SK-N-SH treated with all-trans-retinoic acid at 6 μM for 48 hours (cell line): ENCODE measurements around the gene PEAR1.

Experiments used
- ARNTL ChIP-seq: fragments of 450-650 bp; formaldehyde crosslinking; IDR thresholded peaks from 2 replicates; pipeline ENCODE4 v1.5.0; 2020; ENCODE audit warnings: low read depth, mild to moderate bottlenecking, moderate library complexity, borderline replicate concordance
- ESRRG ChIP-seq: fragments of 250-450 bp; sonication (Bioruptor Pico); IDR thresholded peaks from 2 replicates; pipeline ENCODE4 v1.6.1; 2021; ENCODE audit warnings: mild to moderate bottlenecking
- ISL1 ChIP-seq: fragments of 250-450 bp; sonication (Bioruptor Pico); IDR thresholded peaks from 2 replicates; pipeline ENCODE4 v2.1.2; 2022; ENCODE audit warnings: mild to moderate bottlenecking, moderate library complexity
- RARB ChIP-seq: fragments of 250-450 bp; sonication (Bioruptor Pico); IDR thresholded peaks from 2 replicates; pipeline ENCODE4 v1.8.0; 2021; ENCODE audit warnings: mild to moderate bottlenecking, moderate library complexity
- SNAI2 ChIP-seq: fragments of 250-450 bp; sonication (Bioruptor Pico); IDR thresholded peaks from 2 replicates; pipeline ENCODE4 v1.5.0; 2020; ENCODE audit warnings: mild to moderate bottlenecking, moderate library complexity
- ZFP3 ChIP-seq: fragments of 250-450 bp; sonication (Bioruptor Pico); IDR thresholded peaks from 2 replicates; pipeline ENCODE4 v1.5.0; 2020; ENCODE audit warnings: mild to moderate bottlenecking, moderate library complexity
- ZFP30 ChIP-seq: fragments of 450-650 bp; formaldehyde crosslinking; IDR thresholded peaks from 2 replicates; pipeline ENCODE4 v1.5.0; 2022; ENCODE audit warnings: mild to moderate bottlenecking, moderate library complexity
- ZNF565 ChIP-seq: fragments of 450-650 bp; formaldehyde crosslinking; conservative IDR thresholded peaks from 2 replicates; pipeline ENCODE4 v1.5.0; 2020; ENCODE audit warnings: low read depth, mild to moderate bottlenecking, moderate library complexity
- ZNF70 ChIP-seq: fragments of 450-650 bp; formaldehyde crosslinking; IDR thresholded peaks from 2 replicates; pipeline ENCODE4 v1.5.0; 2020; ENCODE audit warnings: mild to moderate bottlenecking, moderate library complexity
- TF ChIP-seq, protein P1 (sequence below): fragments of 250-450 bp; sonication (Bioruptor Pico); IDR thresholded peaks from 2 replicates; pipeline ENCODE4 v1.5.0; 2020; ENCODE audit warnings: mild to moderate bottlenecking, moderate library complexity
- TF ChIP-seq, protein P2 (sequence below): fragments of 250-450 bp; sonication (Bioruptor Pico); IDR thresholded peaks from 2 replicates; pipeline ENCODE4 v1.8.0; 2021; ENCODE audit warnings: low read depth, mild to moderate bottlenecking, moderate library complexity, borderline replicate concordance
- TF ChIP-seq, protein P3 (sequence below): fragments of 250-450 bp; sonication (Bioruptor Pico); IDR thresholded peaks from 2 replicates; pipeline ENCODE4 v1.8.0; 2020; ENCODE audit warnings: mild to moderate bottlenecking, moderate library complexity, borderline replicate concordance

DNA sequence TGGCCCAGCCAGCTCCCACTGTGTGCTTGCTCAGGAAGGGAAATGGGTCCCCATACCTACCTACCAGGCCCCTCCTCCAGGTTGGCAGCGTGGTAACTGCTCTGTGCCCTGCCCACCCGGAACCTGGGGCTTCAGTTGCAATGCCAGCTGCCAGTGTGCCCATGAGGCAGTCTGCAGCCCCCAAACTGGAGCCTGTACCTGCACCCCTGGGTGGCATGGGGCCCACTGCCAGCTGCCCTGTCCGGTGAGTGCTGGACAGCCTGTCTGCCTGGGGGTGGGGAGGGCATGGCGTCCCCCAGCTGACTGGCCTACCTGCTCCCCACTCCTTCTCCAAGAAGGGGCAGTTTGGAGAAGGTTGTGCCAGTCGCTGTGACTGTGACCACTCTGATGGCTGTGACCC is 16.2 kb downstream of the PEAR1 start:
- TF ChIP-seq ISL1 (CRISPR knock-in tag), result no peak
- TF ChIP-seq ZFP30 (CRISPR knock-in tag), result no peak
- TF ChIP-seq ARNTL (CRISPR knock-in tag), result no peak
- TF ChIP-seq RARB (CRISPR knock-in tag), result no peak
- TF ChIP-seq ZNF70, result no peak
- TF ChIP-seq, protein P1, sequence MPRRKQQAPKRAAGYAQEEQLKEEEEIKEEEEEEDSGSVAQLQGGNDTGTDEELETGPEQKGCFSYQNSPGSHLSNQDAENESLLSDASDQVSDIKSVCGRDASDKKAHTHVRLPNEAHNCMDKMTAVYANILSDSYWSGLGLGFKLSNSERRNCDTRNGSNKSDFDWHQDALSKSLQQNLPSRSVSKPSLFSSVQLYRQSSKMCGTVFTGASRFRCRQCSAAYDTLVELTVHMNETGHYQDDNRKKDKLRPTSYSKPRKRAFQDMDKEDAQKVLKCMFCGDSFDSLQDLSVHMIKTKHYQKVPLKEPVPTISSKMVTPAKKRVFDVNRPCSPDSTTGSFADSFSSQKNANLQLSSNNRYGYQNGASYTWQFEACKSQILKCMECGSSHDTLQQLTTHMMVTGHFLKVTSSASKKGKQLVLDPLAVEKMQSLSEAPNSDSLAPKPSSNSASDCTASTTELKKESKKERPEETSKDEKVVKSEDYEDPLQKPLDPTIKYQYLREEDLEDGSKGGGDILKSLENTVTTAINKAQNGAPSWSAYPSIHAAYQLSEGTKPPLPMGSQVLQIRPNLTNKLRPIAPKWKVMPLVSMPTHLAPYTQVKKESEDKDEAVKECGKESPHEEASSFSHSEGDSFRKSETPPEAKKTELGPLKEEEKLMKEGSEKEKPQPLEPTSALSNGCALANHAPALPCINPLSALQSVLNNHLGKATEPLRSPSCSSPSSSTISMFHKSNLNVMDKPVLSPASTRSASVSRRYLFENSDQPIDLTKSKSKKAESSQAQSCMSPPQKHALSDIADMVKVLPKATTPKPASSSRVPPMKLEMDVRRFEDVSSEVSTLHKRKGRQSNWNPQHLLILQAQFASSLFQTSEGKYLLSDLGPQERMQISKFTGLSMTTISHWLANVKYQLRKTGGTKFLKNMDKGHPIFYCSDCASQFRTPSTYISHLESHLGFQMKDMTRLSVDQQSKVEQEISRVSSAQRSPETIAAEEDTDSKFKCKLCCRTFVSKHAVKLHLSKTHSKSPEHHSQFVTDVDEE, result no peak
- no peak for TF ChIP-seq ZNF565
- TF ChIP-seq ESRRG (CRISPR knock-in tag), result no peak
- TF ChIP-seq SNAI2 (CRISPR knock-in tag), result no peak
- TF ChIP-seq ZFP3 (CRISPR knock-in tag), result no peak
- TF ChIP-seq, protein P2, sequence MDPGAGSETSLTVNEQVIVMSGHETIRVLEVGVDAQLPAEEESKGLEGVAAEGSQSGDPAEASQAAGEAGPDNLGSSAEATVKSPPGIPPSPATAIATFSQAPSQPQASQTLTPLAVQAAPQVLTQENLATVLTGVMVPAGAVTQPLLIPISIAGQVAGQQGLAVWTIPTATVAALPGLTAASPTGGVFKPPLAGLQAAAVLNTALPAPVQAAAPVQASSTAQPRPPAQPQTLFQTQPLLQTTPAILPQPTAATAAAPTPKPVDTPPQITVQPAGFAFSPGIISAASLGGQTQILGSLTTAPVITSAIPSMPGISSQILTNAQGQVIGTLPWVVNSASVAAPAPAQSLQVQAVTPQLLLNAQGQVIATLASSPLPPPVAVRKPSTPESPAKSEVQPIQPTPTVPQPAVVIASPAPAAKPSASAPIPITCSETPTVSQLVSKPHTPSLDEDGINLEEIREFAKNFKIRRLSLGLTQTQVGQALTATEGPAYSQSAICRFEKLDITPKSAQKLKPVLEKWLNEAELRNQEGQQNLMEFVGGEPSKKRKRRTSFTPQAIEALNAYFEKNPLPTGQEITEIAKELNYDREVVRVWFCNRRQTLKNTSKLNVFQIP (CRISPR knock-in tag), result no peak
- TF ChIP-seq, protein P3, sequence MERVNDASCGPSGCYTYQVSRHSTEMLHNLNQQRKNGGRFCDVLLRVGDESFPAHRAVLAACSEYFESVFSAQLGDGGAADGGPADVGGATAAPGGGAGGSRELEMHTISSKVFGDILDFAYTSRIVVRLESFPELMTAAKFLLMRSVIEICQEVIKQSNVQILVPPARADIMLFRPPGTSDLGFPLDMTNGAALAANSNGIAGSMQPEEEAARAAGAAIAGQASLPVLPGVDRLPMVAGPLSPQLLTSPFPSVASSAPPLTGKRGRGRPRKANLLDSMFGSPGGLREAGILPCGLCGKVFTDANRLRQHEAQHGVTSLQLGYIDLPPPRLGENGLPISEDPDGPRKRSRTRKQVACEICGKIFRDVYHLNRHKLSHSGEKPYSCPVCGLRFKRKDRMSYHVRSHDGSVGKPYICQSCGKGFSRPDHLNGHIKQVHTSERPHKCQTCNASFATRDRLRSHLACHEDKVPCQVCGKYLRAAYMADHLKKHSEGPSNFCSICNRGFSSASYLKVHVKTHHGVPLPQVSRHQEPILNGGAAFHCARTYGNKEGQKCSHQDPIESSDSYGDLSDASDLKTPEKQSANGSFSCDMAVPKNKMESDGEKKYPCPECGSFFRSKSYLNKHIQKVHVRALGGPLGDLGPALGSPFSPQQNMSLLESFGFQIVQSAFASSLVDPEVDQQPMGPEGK (CRISPR knock-in tag), result no peak
